CD4-positive, CD25-positive, alpha-beta regulatory T cell (primary cell): ENCODE data around the gene HOXD11. TPM values are rescaled to one million over a fixed set of nuclear protein-coding genes. Genes with fewer than 3 reads are reported as not detected.

Source experiments
- ATAC-seq, 2 donors: fragments of 150-1000 bp; cut with Tn5 transposase; one replicate each; pipeline ENCODE4 v1.10.0; 2021; ENCODE audit warnings: low read depth in 2 of 2, moderate number of reproducible peaks in 2 of 2, moderate library complexity in 1 of 2
- DNase-seq, 3 donors: peaks; one replicate each; pipeline versions ENCODE4 v3.0.0 to v3.0.0-alpha.2; 2012 to 2022; ENCODE audit warnings: mixed read lengths in 1 of 3
- H3K27ac ChIP-seq: one replicate; pipeline ENCODE4 v1.7.0; 2013; ENCODE audit warnings: mild to moderate bottlenecking, low read length; ENCODE audit not compliant: insufficient read depth, poor library complexity, severe bottlenecking
- H3K27me3 ChIP-seq: one replicate; pipeline ENCODE4 v1.7.0; 2013; ENCODE audit warnings: low read length; ENCODE audit not compliant: control insufficient read depth, insufficient read depth
- H3K36me3 ChIP-seq: one replicate; pipeline ENCODE4 v1.7.0; 2013; ENCODE audit warnings: mild to moderate bottlenecking, low read length, moderate library complexity; ENCODE audit not compliant: control insufficient read depth, insufficient read depth
- H3K4me1 ChIP-seq: 2 replicates; pipeline ENCODE4 v1.7.0; 2013; ENCODE audit warnings: mild to moderate bottlenecking, low read length; ENCODE audit not compliant: insufficient read depth, control insufficient read depth, poor library complexity, severe bottlenecking
- H3K4me3 ChIP-seq: one replicate; pipeline ENCODE4 v1.7.0; 2013; ENCODE audit warnings: low read depth, mild to moderate bottlenecking, low read length, moderate library complexity
- H3K9me3 ChIP-seq, 2 experiments: 1 replicate in 1 of 2; 2 replicates in 1 of 2; pipeline ENCODE4 v1.7.0; 2013; ENCODE audit warnings: low read length in 2 of 2, mild to moderate bottlenecking in 1 of 2, moderate library complexity in 1 of 2; ENCODE audit not compliant: control insufficient read depth in 2 of 2
- H3K27ac Mint-ChIP-seq, 3 donors: one replicate each; pipeline ENCODE4 v1.8.0; 2020 to 2022; ENCODE audit warnings: mild to moderate bottlenecking in 3 of 3, mixed read lengths in 3 of 3, moderate library complexity in 2 of 3
- H3K27me3 Mint-ChIP-seq: one replicate; pipeline ENCODE4 v1.8.0; 2022; ENCODE audit warnings: mild to moderate bottlenecking, mixed read lengths
- H3K36me3 Mint-ChIP-seq: one replicate; pipeline ENCODE4 v1.8.0; 2020; ENCODE audit warnings: mixed read lengths
- H3K4me1 Mint-ChIP-seq, 4 donors: one replicate each; pipeline ENCODE4 v1.8.0; 2020 to 2022; ENCODE audit warnings: mixed read lengths in 4 of 4, mild to moderate bottlenecking in 1 of 4
- H3K4me3 Mint-ChIP-seq, 4 donors: one replicate each; pipeline ENCODE4 v1.8.0; 2020 to 2022; ENCODE audit warnings: mild to moderate bottlenecking in 4 of 4, mixed read lengths in 4 of 4, moderate library complexity in 3 of 4
- H3K9me3 Mint-ChIP-seq, 7 donors: one replicate each; pipeline ENCODE4 v1.8.0; 2020 to 2022; ENCODE audit warnings: mixed read lengths in 7 of 7, mild to moderate bottlenecking in 3 of 7, moderate library complexity in 2 of 7
- polyA plus RNA-seq, 4 donors: library from polyadenylated mRNA; unstranded; fragments of 300-500 nt; fragmentation: Illumina TruSeq; gene quantifications; one replicate each; pipeline ENCODE4 v1.2.3, GENCODE V29; 2021
- total RNA-seq: library from RNA; stranded (reverse); gene quantifications from one replicate; pipeline ENCODE4 v1.2.3, GENCODE V29; 2022

Gene HOXD11
- not detected for total RNA-seq
- polyA plus RNA-seq: not detected

DNA sequence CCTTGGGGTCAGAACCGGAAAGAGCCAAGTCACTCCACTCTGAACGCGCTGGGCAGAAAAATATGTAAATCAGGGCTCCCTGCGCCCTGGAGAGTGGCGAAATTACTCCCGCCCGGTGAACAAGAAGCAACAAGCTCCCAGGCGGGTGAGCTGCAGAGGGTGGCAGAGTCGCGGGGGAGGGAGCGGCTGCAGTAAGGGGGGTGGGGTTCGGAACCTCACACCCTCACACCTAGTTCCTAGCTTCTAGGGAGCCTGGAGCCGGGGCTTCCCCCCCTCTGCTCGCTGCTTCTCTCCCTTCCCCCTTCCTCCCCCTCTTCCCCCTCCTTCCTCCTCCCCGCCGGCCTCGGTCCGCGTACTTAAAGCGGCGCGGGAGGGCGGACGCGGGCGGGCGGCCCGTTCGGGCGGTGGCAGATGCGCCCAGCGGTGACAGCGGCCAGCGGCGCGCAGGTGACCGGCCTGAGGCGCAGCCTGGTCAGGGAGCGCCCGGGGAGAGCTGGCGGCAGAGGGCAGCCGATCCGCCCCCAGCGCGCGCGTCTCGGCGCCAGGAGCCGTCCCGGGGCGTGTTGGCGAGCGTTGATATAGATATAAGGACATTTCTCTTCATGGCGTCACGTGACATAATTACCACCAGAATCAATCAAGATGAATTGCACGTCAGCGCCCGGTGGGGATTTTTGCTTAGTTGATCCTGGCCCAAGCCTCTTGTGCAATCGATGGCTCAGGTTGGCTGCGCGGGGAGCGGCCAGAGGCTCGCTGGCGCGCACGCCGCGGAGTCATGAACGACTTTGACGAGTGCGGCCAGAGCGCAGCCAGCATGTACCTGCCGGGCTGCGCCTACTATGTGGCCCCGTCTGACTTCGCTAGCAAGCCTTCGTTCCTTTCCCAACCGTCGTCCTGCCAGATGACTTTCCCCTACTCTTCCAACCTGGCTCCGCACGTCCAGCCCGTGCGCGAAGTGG, at the start of gene HOXD11:
Gene HOXD11, plus strand, starts transcription at position 700 of the 959 bp plus-strand sequence. Its CDS starts 76 bp downstream, at position 776.
- H3K27me3 Mint-ChIP-seq: peaks cover 90% of the 10 kb centered on the region
- ATAC-seq (no peak), DNase-seq (no peak)
- H3K36me3 Mint-ChIP-seq: peaks cover 4% of the 10 kb centered on the region
- H3K27ac Mint-ChIP-seq: peak within 1 kb of the TSS in 1 of 3 donors; percentile 59
- Histone ChIP-seq H3K4me1 (peaks cover 8% of the 10 kb centered on the region), H3K4me3 (no peak within 1 kb of the TSS), H3K27ac (no peak within 1 kb of the TSS), H3K36me3 (no peaks in the 10 kb centered on the region), H3K27me3 (peaks cover 46% of the 10 kb centered on the region), H3K9me3 (peaks cover 0 to 10% of the 10 kb centered on the region in 2 experiments)
- H3K9me3 Mint-ChIP-seq: peaks cover 0 to 22% (median 2%) of the 10 kb centered on the region in 7 donors
- H3K4me3 Mint-ChIP-seq: peak within 1 kb of the TSS; percentile 46 to 82 (median 60)
- H3K4me1 Mint-ChIP-seq: peaks cover 0 to 36% (median 16%) of the 10 kb centered on the region in 4 donors

- H3K9me3 Mint-ChIP-seq: peaks cover 0 to 2% (median 0%) of the 10 kb centered on the region in 7 donors
- no peaks in the 10 kb centered on the region for H3K36me3 Mint-ChIP-seq
- H3K4me1 ChIP-seq: peaks cover 7% of the 10 kb centered on the region
- DNase-seq (no peak), ATAC-seq (no peak)
- H3K4me1 Mint-ChIP-seq: peaks cover 0 to 10% (median 0%) of the 10 kb centered on the region in 4 donors
- H3K4me3 Mint-ChIP-seq: no peak overlapping the region
- no peak overlapping the region for H3K4me3 ChIP-seq
- H3K27ac ChIP-seq: no peak overlapping the region
- H3K36me3 ChIP-seq: no peaks in the 10 kb centered on the region
- peaks cover 48% of the 10 kb centered on the region for H3K27me3 ChIP-seq
- H3K27ac Mint-ChIP-seq: no peak overlapping the region
- H3K27me3 Mint-ChIP-seq: peaks cover 65% of the 10 kb centered on the region
- H3K9me3 ChIP-seq: no peaks in the 10 kb centered on the region
These were observed 43.1 kb upstream of the HOXD11 start for GRCh38 chr2:176063958-176064357.

DNA sequence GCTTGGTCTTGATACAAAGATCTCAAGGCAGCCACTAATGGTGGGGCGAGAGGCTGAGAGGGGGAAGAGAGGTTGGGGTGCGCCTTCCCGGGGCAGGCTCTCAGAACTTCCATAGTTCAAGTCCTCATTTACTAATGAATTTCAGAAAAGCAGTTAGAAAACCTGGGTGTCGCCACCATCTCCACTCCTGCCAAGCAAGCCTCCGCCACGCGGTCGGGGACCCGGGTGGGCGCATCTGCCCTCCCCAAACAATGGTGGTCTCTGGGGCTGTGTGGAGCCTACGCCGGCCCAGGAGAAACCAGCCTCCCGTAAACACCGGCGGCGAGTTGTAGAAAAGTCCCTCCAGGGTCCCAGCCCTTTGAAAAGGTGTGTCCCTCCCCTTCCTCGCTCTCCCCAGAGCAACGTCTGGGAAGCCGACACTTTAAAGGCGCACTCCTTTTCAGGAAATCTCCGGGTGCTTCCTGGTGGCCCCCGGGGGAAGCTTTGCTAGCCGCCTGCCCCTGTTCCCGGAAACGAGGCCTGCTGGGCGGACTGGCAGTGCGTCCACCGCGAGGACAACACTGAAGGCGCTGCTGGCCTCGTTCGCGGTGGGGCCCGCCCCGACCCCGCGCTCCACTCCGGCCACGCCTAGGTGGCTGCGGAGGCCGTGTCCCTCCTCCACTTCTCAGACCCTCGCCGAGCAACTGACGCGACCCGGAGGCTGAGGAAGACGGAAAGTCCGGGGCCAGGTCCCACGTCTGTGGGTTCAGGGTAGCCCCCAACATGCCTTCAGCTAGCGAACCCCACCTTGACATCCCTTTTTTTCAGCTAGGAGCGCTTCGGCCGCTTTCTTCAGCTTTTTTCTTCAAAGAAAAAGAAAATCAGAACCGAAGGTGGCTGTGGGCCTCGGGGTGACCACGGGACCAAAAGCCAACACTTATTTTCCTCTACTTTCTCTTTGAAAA, 40.2 kb upstream of the HOXD11 start:
- H3K4me1 Mint-ChIP-seq: peaks cover 0 to 10% (median 0%) of the 10 kb centered on the region in 4 donors
- peaks cover 86% of the 10 kb centered on the region for H3K27me3 Mint-ChIP-seq
- DNase-seq (no peak), ATAC-seq (no peak)
- Histone ChIP-seq H3K36me3 (no peaks in the 10 kb centered on the region), H3K4me1 (peaks cover 7% of the 10 kb centered on the region), H3K27ac (no peak overlapping the region), H3K4me3 (no peak overlapping the region), H3K27me3 (peaks cover 66% of the 10 kb centered on the region), H3K9me3 (no peaks in the 10 kb centered on the region)
- peaks cover 0 to 4% (median 0%) of the 10 kb centered on the region in 7 donors for H3K9me3 Mint-ChIP-seq
- no peaks in the 10 kb centered on the region for H3K36me3 Mint-ChIP-seq
- no peak overlapping the region for H3K4me3 Mint-ChIP-seq
- no peak overlapping the region for H3K27ac Mint-ChIP-seq

- no peak for DNase-seq
- Mint-ChIP-seq H3K27ac (no peak overlapping the region), H3K9me3 (peaks cover 0 to 2% (median 0%) of the 10 kb centered on the region in 7 donors), H3K36me3 (no peaks in the 10 kb centered on the region), H3K4me3 (no peak overlapping the region), H3K4me1 (peaks cover 0 to 10% (median 0%) of the 10 kb centered on the region in 4 donors), H3K27me3 (peaks cover 90% of the 10 kb centered on the region)
- no peak for ATAC-seq
- Histone ChIP-seq H3K27me3 (peaks cover 64% of the 10 kb centered on the region), H3K27ac (no peak overlapping the region), H3K36me3 (no peaks in the 10 kb centered on the region), H3K9me3 (no peaks in the 10 kb centered on the region), H3K4me1 (peaks cover 7% of the 10 kb centered on the region), H3K4me3 (no peak overlapping the region)
These were observed 39.3 kb upstream of the HOXD11 start for GRCh38 chr2:176067589-176068418.

DNA sequence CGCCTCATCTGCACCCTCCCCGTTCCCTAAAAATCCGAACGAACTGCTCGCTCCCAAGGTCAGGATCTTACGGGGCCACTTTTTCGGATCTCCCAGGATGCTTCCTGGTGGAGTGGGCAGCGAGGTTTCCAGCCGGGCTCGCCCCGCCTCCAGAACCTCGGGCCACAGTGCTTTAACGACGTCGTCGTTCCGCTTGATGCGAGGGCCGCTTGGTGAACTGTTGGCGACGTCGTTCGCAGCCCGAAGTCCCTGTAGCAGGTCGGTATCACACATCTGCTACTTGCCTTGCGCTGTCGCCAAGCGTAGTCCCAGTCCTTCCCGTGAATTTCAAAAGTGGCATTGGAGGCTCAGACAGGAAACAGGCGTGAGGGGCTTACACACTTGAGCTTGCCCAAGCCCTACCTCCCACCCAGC, 38.7 kb upstream of the HOXD11 start:
- peaks cover 64% of the 10 kb centered on the region for H3K27me3 ChIP-seq
- no peak overlapping the region for H3K27ac ChIP-seq
- Mint-ChIP-seq H3K36me3 (no peaks in the 10 kb centered on the region), H3K27me3 (peaks cover 94% of the 10 kb centered on the region), H3K9me3 (peaks cover 0 to 2% (median 0%) of the 10 kb centered on the region in 7 donors), H3K4me3 (peak overlapping the region in 1 of 4 donors; percentile 26), H3K27ac (no peak overlapping the region), H3K4me1 (peaks cover 0 to 10% (median 0%) of the 10 kb centered on the region in 4 donors)
- no peaks in the 10 kb centered on the region for H3K36me3 ChIP-seq
- H3K4me1 ChIP-seq: peaks cover 7% of the 10 kb centered on the region
- no peak overlapping the region for H3K4me3 ChIP-seq
- no peaks in the 10 kb centered on the region for H3K9me3 ChIP-seq
- ATAC-seq: no peak
- DNase-seq: no peak

GRCh38 chr2:176071330-176072291, 35.5 kb upstream of the HOXD11 start:
- Histone ChIP-seq H3K9me3 (peaks cover 2 to 8% of the 10 kb centered on the region in 2 experiments), H3K4me1 (peaks cover 7% of the 10 kb centered on the region), H3K36me3 (no peaks in the 10 kb centered on the region), H3K27ac (no peak overlapping the region), H3K4me3 (no peak overlapping the region), H3K27me3 (peaks cover 66% of the 10 kb centered on the region)
- H3K27ac Mint-ChIP-seq: no peak overlapping the region
- DNase-seq (no peak), ATAC-seq (no peak)
- peaks cover 0 to 16% (median 1%) of the 10 kb centered on the region in 7 donors for H3K9me3 Mint-ChIP-seq
- H3K4me1 Mint-ChIP-seq: peaks cover 0 to 10% (median 0%) of the 10 kb centered on the region in 4 donors
- H3K36me3 Mint-ChIP-seq: no peaks in the 10 kb centered on the region
- H3K27me3 Mint-ChIP-seq: peaks cover 95% of the 10 kb centered on the region
- peak overlapping the region in 2 of 4 donors; percentile 3 to 9 for H3K4me3 Mint-ChIP-seq
